SK-N-SH treated with all-trans-retinoic acid at 6 μM for 48 hours (cell line): ENCODE results near the gene LECT2.

Experiments used
- ARNTL ChIP-seq: fragments of 450-650 bp; formaldehyde crosslinking; IDR thresholded peaks from 2 replicates; pipeline ENCODE4 v1.5.0; 2020; ENCODE audit warnings: low read depth, mild to moderate bottlenecking, moderate library complexity, borderline replicate concordance
- ISL1 ChIP-seq: fragments of 250-450 bp; sonication (Bioruptor Pico); IDR thresholded peaks from 2 replicates; pipeline ENCODE4 v2.1.2; 2022; ENCODE audit warnings: mild to moderate bottlenecking, moderate library complexity
- ZFP3 ChIP-seq: fragments of 250-450 bp; sonication (Bioruptor Pico); IDR thresholded peaks from 2 replicates; pipeline ENCODE4 v1.5.0; 2020; ENCODE audit warnings: mild to moderate bottlenecking, moderate library complexity
- ZFP30 ChIP-seq: fragments of 450-650 bp; formaldehyde crosslinking; IDR thresholded peaks from 2 replicates; pipeline ENCODE4 v1.5.0; 2022; ENCODE audit warnings: mild to moderate bottlenecking, moderate library complexity
- TF ChIP-seq, protein P1 (sequence below): fragments of 250-450 bp; sonication (Bioruptor Pico); IDR thresholded peaks from 2 replicates; pipeline ENCODE4 v1.8.0; 2021; ENCODE audit warnings: low read depth, mild to moderate bottlenecking, moderate library complexity, borderline replicate concordance

DNA sequence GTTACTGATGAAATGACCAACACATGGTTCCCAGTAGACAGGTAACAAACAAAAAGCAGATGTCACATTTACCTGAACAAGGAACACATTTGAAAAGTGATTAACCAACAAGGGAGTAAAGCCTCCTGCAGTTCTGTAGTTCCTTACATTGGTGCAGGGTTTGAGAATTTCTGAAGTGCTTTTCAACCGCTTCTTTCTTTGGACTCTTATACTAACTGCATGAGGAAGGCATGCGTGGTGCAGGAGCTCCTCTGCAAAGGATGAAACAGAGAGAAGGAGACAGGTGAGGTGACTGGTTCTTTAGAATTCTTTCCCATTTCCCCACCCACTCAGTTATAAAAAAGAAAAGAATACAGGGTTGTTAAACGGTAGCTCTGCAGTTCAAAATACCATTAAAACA is 54.5 kb downstream of the LECT2 start:
- TF ChIP-seq ARNTL (CRISPR knock-in tag) (no peak), ZFP30 (no peak), ISL1 (CRISPR knock-in tag) (no peak), ZFP3 (CRISPR knock-in tag) (no peak)
- TF ChIP-seq, protein P1, sequence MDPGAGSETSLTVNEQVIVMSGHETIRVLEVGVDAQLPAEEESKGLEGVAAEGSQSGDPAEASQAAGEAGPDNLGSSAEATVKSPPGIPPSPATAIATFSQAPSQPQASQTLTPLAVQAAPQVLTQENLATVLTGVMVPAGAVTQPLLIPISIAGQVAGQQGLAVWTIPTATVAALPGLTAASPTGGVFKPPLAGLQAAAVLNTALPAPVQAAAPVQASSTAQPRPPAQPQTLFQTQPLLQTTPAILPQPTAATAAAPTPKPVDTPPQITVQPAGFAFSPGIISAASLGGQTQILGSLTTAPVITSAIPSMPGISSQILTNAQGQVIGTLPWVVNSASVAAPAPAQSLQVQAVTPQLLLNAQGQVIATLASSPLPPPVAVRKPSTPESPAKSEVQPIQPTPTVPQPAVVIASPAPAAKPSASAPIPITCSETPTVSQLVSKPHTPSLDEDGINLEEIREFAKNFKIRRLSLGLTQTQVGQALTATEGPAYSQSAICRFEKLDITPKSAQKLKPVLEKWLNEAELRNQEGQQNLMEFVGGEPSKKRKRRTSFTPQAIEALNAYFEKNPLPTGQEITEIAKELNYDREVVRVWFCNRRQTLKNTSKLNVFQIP (CRISPR knock-in tag) = no peak
